GM19468 (cell line): ENCODE results near the gene DRICH1.
"Not testable (repeated sequence)": the region's sequence is repeated elsewhere in the genome, so short reads cannot be mapped to it uniquely, and the experiment has no call there.

Experiments
- ATAC-seq: cut with Tn5 transposase; IDR thresholded peaks from one replicate; pipeline ENCODE4 v1.9.1; 2021; ENCODE audit warnings: mild to moderate bottlenecking, moderate library complexity, moderate number of reproducible peaks; ENCODE audit not compliant: unreplicated experiment; ENCODE audit errors: extremely low read depth

The DRICH1 gene

GRCh38 chr22:23573106-23573505 lies 59.0 kb downstream of the DRICH1 start:
- ATAC-seq = not testable (repeated sequence)

- no peak for ATAC-seq
These were observed 60.6 kb downstream of the DRICH1 start for GRCh38 chr22:23571486-23571885.

- ATAC-seq = no peak
These were observed 61.4 kb downstream of the DRICH1 start for GRCh38 chr22:23570681-23571080.

- no peak for ATAC-seq
These were observed 62.4 kb downstream of the DRICH1 start for GRCh38 chr22:23569716-23570115.

- ATAC-seq = no peak
These were observed 62.8 kb downstream of the DRICH1 start for GRCh38 chr22:23569291-23569690.

GRCh38 chr22:23566705-23567475 lies 65.2 kb downstream of the DRICH1 start:
- no peak for ATAC-seq

GRCh38 chr22:23565915-23566704 lies 66.0 kb downstream of the DRICH1 start:
- no peak for ATAC-seq

GRCh38 chr22:23565305-23565914 lies 66.7 kb downstream of the DRICH1 start:
- ATAC-seq = no peak

- ATAC-seq = no peak
These were observed 67.8 kb downstream of the DRICH1 start for GRCh38 chr22:23564276-23564675.

GRCh38 chr22:23563111-23563510 lies 69.0 kb downstream of the DRICH1 start:
- no peak for ATAC-seq

GRCh38 chr22:23562186-23562585 lies 69.9 kb downstream of the DRICH1 start:
- ATAC-seq = no peak

GRCh38 chr22:23561025-23561510 lies 71.1 kb downstream of the DRICH1 start:
- not testable (repeated sequence) for ATAC-seq

- ATAC-seq = not testable (repeated sequence)
These were observed 71.9 kb downstream of the DRICH1 start for GRCh38 chr22:23560215-23560614.
